ENCODE measurements around the gene ZNF385C.
A peak's percentile ranks its signal among the peaks of the same experiment; 100 is the strongest.

Gene ZNF385C

GRCh38 chr17:42072323-42073187 is 25.7 kb downstream of the ZNF385C start:
- no peak for DNase-seq

GRCh38 chr17:42071810-42072209 is 26.5 kb downstream of the ZNF385C start:
- no peak for DNase-seq

GRCh38 chr17:42068979-42069378 is 29.3 kb downstream of the ZNF385C start:
- no peak for DNase-seq

- DNase-seq: peak; percentile 47
These were observed 30.7 kb downstream of the ZNF385C start for GRCh38 chr17:42067371-42068091.

GRCh38 chr17:42065201-42065600 is 33.1 kb downstream of the ZNF385C start:
- DNase-seq: no peak

- no peak for DNase-seq
These were observed 35.6 kb downstream of the ZNF385C start for GRCh38 chr17:42062681-42063080.

GRCh38 chr17:42061646-42062487 is 36.4 kb downstream of the ZNF385C start:
- DNase-seq: no peak

- DNase-seq: no peak
These were observed 38.0 kb downstream of the ZNF385C start for GRCh38 chr17:42060231-42060630.

- no peak for DNase-seq
These were observed 38.5 kb downstream of the ZNF385C start for GRCh38 chr17:42059815-42060214.

- DNase-seq: no peak
These were observed 40.2 kb downstream of the ZNF385C start for GRCh38 chr17:42058063-42058462.

GRCh38 chr17:42056635-42057034 is 41.6 kb downstream of the ZNF385C start:
- no peak for DNase-seq

GRCh38 chr17:42055496-42055895 is 42.8 kb downstream of the ZNF385C start:
- no peak for DNase-seq

- DNase-seq: no peak
These were observed 43.2 kb downstream of the ZNF385C start for GRCh38 chr17:42055027-42055426.

GRCh38 chr17:42053731-42054500 is 44.4 kb downstream of the ZNF385C start:
- DNase-seq: no peak

- DNase-seq: no peak
These were observed 45.9 kb downstream of the ZNF385C start for GRCh38 chr17:42052346-42052877.

GRCh38 chr17:42051645-42052044 is 46.6 kb downstream of the ZNF385C start:
- no peak for DNase-seq

- no peak for DNase-seq
These were observed 47.3 kb downstream of the ZNF385C start for GRCh38 chr17:42051013-42051400.

GRCh38 chr17:42050393-42051012 is 47.8 kb downstream of the ZNF385C start, which contains the start of gene C17orf113:
Gene C17orf113, minus strand, starts transcription at chr17:42050601. Its CDS starts 7,225 bp downstream, at chr17:42043376.
- DNase-seq: no peak

GRCh38 chr17:42049834-42050392 is 48.4 kb downstream of the ZNF385C start:
- DNase-seq: no peak

- DNase-seq: no peak
These were observed 50.9 kb downstream of the ZNF385C start for GRCh38 chr17:42047343-42047742.

GRCh38 chr17:42045719-42046118 is 52.6 kb downstream of the ZNF385C start:
- DNase-seq: no peak
